GM21737 (cell line): ENCODE data around the gene FBXL22.
"Not testable (repeated sequence)": the region's sequence is repeated elsewhere in the genome, so short reads cannot be mapped to it uniquely, and the experiment has no call there.

Experiments
- ATAC-seq: cut with Tn5 transposase; IDR thresholded peaks from one replicate; pipeline ENCODE4 v1.9.1; 2021; ENCODE audit warnings: mild to moderate bottlenecking, moderate library complexity; ENCODE audit not compliant: unreplicated experiment

The FBXL22 gene

GRCh38 chr15:63611177-63611576 lies 14.0 kb downstream of the FBXL22 start:
- ATAC-seq: no peak

GRCh38 chr15:63612300-63612699 lies 15.1 kb downstream of the FBXL22 start:
- no peak for ATAC-seq

GRCh38 chr15:63615935-63616334 lies 18.7 kb downstream of the FBXL22 start:
- no peak for ATAC-seq

- ATAC-seq: not testable (repeated sequence)
These were observed 20.0 kb downstream of the FBXL22 start for GRCh38 chr15:63617147-63617546.

- ATAC-seq: not testable (repeated sequence)
These were observed 20.4 kb downstream of the FBXL22 start for GRCh38 chr15:63617627-63618026.

GRCh38 chr15:63620760-63621159 lies 23.6 kb downstream of the FBXL22 start:
- ATAC-seq: not testable (repeated sequence)

- no peak for ATAC-seq
These were observed 26.2 kb downstream of the FBXL22 start for GRCh38 chr15:63623232-63623969.

GRCh38 chr15:63626955-63627354 lies 29.8 kb downstream of the FBXL22 start:
- peak; percentile 59 for ATAC-seq

GRCh38 chr15:63628123-63628822 lies 31.1 kb downstream of the FBXL22 start:
- no peak for ATAC-seq

GRCh38 chr15:63630036-63630751 lies 33.0 kb downstream of the FBXL22 start:
- no peak for ATAC-seq

- ATAC-seq: no peak
These were observed 36.1 kb downstream of the FBXL22 start for GRCh38 chr15:63633312-63633711.

GRCh38 chr15:63634154-63634553 lies 37.0 kb downstream of the FBXL22 start:
- no peak for ATAC-seq

- no peak for ATAC-seq
These were observed 39.4 kb downstream of the FBXL22 start for GRCh38 chr15:63636518-63637061.

GRCh38 chr15:63638839-63639238 lies 41.7 kb downstream of the FBXL22 start:
- ATAC-seq: no peak

GRCh38 chr15:63640146-63640545 lies 43.0 kb downstream of the FBXL22 start:
- no peak for ATAC-seq
